Effector CD4-positive, alpha-beta T cell (primary cell): ENCODE results near the gene TCF25.

Experiments
- DNase-seq: peaks from one replicate; pipeline ENCODE4 v3.0.0-alpha.2; 2020

TCF25 gene

DNA sequence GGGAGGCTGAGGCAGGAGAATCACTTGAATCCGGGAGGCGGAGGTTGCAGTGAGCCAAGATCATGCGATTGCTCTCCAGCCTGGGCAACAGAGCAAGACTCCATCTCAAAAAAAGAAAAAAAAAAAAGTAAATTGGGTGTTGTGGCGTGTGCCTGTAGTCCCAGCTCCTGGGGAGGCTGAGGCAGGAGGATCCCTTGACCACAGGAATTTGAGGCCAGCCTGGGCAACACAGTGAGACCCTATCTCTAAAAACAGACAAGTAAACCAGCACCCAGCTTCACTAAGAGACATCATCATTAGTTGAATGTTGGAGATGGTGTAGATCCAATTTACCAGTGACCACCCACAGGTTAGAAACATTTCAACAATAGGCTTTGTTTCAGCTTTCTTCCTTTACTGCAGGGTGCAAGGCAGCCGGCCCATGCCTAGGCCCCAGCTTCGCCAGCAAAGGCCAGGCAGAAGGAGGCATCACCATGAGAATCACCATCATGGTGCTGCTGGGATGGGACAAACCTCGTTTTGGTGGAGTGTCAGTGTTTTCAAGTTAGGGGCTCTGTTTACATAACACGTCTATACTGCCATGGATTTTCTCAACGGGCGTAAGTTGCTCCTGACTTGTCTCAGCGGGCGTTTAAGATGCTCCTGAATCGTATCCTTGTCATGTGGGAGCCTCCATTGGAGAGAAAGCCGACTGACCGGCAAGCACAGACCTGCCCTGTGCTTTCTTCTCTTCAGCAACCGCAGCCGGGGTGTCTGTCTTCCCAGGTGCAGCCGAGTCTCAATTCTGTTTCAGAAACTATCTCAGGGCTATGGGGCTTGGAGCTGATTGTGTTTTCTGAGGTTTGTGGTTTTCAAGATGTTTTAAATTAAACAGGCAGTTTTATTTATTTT, 7.3 kb downstream of the TCF25 start:
- no peak for DNase-seq

DNA sequence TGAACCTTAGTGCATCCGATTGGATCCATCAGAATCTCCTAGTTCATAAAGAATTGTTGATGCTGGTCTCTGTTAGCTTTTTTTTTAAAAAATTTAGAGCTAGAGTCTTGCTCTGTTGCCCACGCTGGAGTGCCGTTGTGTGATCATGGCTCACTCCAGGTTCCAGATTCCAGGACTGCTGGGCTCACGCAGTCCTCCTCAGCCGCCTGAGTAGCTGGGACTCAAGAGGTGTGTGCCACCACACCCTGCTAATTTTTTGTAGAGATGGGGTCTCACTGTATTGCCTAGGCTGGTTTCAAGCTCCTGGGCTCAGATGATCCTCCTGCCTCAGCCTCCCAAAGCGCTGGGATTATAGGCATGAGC, 8.0 kb downstream of the TCF25 start:
- no peak for DNase-seq

DNA sequence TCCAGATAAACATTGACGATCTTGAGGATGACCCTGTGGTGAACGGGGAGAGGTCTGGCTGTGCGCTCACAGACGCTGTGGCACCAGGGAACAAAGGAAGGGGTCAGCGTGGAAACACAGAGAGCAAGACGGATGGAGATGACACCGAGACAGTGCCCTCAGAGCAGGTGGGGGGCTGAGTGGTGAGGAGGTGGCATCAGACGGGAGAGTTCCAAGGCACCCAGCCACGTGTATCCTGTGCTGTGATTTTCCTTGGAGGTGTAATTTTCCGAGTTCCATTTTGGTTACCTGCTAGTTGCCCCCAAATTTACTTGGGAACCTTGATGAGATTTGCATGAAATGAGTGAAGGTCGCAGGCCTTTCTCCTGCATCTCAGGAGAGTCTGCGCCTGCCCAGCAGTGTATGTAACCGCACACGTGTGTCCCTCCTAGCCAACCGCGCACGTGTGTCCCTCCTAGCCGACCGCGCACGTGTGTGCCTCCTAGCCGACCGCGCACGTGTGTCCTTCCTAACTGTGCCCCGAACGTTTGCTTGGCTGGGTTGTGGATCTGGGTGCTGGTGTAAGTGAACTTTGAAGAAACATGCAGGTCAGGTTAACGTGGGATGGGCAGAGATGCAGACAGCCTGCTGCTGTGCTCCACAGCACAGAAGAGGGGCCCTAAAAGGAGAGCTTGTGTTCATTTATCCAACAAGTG, 10.1 kb downstream of the TCF25 start:
- DNase-seq, result no peak

DNA sequence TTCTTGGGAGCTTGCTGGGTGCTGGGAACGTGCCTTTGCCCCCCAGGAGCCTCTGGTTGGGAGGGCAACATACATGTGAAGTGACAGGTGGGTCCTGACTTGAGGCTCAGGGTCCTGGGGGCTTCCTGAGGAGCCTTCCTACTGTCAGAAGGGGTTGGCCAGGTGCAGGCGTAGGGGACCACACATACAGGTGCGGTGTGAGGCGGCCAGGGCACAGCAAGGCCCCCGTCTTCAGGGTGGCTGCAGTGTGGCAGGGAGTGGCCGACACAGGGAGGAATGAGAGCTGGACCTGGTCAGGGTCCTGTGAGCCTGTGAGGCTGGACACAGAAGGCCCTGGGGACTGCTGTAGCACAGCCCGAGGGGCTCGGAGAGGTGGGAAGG, 10.6 kb downstream of the TCF25 start:
- DNase-seq, result no peak

DNA sequence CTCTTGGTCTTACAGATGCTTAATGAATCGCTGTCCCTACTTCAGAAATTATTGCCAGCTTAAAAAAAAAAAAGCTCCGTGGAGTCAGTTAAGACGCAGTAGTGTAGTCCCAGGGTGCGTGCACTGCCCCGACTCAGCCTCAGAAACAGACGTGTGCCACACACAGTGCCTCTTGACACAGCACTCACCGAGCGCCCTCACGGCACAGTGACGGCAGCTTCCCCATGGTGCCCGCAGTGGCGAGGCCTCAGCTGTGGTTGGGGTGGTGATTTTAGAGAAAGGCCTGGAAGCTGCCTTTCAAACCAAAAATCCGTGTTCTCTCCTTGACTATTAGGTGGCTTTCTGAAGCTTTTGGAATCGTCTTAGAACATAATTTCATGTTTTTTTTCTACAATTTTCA, 13.9 kb downstream of the TCF25 start:
- DNase-seq, result no peak

DNA sequence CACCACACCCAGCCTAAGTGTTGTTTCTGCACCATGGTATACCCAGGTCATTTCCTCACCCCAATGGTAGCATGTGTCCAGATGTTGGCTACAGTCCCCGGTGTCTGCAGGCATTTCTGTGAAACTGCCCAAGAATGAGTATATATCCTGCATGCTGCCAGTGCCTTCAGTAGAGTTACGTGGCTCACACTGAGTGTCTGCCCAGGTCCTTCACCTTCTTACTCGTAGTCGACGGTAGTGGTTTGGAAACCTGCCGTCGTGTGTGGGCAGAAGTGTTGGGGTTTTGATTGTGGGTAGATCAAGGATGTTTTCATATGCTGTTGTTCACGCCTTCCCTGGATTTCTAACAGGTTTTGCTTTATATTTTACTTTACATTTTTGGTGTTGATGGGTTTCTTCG, 16.8 kb downstream of the TCF25 start:
- no peak for DNase-seq

DNA sequence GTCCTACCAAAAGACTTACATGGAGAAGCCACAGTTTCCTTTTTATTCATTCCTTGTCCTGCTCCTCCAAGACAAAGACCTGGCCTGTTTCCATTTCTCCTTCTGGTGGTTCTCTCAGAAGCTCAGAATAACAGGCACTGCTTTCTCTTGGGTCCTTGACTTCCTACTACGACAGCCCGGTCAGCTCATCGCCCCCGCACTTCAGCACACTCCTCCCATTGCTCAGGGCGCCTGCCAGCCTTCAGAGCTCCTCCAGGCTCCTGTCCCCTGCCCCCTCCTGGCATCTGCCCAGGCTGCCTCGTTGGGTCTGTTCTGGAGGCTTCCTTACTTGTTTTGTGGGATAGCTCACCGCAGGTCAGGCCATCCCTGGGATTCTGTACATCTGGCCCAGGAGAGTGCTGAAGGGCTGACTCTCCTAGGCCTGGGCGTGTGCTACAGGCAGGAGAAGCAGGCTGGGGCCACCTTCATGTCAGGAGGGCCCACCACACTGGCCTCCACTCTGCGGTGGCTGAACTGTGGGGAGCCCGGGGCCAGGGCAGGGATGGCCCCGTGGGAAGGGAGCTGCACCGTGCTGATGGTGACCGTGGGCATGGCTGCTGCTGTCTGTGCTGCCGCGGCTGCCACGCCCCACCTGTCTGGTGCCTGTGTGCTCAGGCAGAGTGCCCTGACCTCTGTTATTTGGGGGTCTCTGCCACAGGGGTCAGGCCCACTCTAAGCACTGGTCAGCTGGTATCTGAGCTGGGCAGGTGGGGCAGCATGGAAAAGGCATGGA, 17.7 kb downstream of the TCF25 start:
- DNase-seq, result no peak

DNA sequence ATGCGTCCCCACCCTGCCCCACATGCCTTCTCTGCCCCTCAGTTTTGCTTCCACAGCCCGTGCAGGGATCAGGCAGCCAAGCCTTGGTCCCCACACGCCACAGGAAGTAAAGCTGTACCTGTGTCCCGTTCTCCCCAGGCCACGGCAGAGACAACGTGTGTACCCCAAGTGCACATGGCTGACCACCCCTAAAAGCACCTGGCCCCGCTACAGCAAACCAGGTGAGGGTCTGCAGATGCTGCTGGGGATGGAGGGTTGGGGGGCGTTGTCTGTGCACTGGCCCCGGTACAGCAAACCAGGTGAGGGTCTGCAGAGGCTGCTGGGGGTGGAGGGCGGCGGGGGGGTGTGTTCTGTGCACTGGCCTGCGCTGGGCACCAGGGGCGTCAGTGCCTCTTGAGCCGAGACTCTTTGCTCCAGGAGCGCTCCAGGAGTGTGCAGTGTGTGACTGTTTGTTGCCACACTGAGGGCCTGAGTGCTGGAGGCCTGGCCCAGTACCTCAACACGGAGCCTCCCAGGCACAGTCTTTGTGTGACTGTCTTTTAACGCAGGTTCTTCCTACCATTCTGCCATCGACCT, 18.8 kb downstream of the TCF25 start:
- DNase-seq, result no peak

DNA sequence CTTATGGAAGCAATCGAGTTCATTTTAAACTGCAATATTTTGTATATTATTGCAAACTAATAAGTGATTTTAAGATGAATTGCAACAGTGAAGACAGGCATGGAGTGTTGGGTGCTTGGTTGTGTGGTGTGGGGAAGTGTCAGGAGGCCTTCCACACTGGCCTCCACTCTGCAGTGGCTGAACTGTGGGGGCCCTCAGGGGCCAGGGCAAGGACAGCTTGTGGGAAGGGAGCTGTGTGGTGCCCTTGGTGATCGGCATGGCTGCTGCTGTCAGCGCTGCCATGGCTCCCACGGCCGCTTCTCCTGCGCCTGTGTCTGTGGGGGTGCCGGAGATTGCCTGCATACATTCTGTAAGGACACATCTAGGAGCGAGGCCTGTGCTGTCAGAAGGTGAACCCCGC, 19.2 kb downstream of the TCF25 start:
- no peak for DNase-seq

DNA sequence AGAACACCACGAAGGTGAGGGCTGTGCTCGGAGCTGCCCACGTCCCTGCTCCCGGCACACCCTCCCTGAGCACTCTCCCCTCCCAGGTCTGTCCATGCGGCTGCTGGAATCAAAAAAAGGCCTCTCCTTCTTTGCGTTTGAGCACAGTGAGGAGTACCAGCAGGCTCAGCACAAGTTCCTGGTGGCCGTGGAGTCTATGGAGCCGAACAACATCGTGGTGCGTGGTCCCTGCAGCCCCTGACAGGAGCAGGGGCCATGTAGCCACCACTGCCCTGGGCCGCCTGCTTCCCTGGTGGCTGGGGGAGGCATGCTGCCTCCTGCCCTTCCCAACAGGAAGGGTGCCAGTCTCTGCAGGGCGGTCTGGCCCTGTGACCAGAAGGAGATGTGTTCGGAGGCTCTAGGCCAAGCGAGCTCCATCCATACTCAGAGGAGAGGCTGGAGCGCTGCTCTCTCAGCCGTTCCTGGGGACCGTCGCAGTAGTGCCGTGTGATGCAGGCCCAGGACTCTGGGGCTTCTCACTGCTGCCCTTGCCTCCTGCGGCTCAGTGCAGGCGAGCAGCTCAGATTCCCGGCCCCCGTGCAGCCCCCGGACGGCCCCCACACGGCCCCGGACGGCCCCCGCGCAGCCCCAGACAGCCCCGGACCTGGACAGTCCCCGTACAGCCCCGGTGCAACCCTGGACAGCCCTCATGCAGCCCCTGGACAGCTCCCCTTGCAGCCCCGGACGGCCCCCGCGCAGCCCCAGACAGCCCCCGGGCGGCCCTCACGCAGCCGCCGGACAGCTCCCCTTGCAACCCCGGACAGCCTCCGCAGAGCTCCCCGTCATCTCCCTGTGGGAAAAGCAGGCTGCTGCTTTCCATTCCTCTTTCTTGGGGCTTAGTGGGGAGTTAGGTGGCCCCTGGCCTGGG, 20.5 kb downstream of the TCF25 start:
- no peak for DNase-seq

DNA sequence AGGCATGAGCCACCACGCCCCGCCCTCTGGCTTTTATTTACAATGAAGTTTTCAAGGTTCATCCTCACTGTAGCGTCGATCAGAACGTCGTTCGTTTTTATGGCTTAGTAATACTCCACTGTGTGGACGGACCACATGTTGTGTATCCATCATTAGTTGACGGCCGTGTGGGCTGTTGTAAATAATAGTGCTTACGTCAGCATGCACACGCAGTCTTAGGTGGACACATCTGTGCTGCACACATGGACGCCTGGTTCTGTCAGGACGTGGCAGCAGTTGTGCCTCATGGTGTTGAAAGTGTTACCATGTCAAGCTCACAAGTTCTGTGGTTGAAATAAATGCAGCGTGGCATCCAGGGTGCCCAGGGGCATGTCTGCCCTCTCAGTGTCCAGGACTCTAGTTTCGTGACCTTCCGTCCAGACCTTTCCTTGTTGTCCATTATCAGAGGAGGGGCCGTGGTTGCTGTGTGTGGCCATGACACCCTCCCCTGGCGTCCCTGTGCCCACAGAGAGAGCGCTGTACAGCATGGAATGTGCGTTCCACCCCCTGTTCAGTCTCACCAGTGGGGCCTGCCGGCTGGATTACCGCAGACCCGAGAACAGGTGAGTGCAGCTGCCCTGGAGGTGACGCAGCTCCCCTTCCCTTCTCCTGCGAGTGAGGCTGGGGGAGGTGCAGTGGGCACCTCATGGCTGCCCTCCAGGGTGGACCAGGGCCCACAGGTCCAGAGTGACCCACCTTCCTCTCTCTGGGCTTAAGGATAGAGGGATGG, 22.3 kb downstream of the TCF25 start:
- DNase-seq, result no peak

DNA sequence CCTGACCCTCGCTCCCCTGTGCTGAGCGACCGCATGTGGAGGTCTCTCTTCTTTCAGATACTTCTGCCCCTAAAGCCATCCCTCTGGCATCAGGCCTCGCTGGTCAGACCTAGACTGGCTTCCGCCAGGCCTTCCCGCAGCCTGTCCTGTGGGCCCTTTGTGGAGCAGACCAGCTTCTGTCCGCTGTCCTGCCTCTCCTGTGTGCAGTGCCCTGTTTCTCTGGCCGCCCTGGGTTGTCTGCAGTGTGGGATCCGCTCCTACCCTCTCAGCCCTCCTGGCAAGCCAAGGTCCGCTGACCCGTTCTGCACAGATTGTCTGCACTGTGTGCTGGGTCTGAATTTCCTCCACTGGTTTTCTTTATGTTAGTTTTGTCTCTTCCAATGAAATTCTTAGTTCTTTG, 23.8 kb downstream of the TCF25 start:
- no peak for DNase-seq

DNA sequence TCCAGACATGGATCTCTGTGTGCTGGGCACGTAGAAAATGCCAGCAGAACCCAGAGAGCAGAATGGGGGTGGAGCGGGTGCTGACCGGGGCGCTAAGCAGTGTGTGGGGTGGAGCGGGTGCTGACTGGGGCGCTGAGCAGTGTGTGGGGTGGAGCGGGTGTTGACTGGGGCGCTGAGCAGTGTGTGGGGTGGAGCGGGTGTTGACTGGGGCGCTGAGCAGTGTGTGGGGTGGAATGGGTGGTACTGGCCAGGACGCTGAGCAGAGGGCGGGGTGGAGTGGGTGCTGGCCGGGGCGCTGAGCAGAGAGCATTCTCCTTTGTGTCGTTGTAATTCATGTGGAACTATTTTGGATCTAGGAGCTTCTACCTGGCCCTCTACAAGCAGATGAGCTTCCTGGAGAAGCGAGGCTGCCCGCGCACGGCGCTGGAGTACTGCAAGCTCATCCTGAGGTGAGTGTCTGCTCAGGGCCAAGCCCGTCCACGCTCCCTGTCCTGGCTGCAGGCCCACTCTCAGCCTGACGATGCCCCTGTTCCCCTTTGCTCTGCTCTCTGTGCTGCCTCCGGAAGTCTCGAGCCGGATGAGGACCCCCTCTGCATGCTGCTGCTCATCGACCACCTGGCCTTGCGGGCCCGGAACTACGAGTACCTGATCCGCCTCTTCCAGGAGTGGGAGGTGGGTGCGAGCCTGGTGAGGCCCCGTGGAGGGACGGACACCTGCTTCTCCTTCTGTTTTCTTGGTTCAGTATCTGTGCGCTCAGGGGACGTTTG, 25.0 kb downstream of the TCF25 start:
- DNase-seq, result no peak

DNA sequence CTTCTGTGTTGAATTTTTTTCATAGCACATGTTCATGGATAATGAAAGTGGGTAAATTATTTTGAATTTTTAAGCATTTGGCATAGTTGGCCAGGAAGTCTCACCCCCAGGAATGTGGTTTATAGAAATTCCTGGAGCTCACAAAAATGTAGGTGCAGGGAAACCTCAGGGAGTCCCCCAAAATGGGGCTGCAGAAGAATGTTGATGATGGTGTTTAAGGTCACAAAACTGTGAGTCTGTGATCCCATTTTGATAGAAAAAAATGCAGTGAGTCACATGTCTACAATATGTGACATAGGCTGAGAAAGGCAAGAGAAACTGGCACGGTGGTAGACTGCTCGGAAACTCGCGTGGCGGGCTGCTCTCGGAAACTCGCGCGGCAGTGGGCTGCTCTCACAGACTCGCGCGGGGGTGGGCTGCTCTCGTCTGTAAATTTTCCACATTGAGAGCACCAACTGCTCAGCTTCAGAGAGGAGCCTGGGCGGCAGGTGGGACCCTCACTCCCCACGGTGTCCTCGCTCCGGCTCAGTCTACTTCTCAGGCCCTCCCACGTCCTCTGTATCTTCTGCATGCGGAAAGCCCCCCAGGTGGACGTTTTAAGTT, 26.6 kb downstream of the TCF25 start:
- DNase-seq, result no peak

DNA sequence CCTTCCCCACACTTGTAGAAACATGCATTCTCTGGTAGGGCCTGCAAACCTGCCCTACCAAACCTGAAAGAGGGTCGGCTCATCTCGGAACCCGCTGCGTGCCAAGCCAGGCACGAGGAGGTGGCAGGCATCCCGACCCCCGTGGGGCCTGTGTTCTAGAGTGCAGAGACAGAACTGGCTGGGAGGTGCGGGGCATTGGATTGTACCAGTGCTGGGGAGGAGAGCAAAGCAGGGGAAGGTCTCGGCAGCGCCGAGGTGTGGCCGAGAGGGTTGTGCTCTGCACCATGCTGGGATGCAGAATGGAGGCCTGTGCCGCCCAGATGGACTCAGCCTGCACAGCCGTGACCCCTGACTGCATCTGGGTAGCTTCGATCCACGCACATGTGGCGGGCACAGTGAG, 27.5 kb downstream of the TCF25 start:
- DNase-seq, result no peak

DNA sequence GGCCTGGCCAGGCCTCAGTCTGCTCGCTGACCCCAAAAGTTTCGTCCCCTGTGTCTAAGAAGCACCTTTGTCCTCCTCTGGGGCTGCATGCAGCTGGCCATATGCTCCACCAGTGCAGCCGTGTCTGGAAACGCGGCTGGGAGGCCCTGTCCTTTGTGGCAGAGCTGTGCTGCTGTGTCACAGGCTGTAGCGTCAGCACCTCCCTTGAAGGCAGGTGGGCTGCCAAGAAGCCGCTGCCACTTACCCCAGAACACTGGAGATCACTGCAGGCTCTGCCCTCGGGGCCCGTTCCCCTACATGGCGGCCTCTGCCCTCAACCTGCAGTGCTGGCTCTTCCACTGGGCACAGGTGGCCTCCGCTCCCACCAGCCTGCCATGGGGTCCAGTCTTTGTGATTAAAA, 29.6 kb downstream of the TCF25 start:
- no peak for DNase-seq

DNA sequence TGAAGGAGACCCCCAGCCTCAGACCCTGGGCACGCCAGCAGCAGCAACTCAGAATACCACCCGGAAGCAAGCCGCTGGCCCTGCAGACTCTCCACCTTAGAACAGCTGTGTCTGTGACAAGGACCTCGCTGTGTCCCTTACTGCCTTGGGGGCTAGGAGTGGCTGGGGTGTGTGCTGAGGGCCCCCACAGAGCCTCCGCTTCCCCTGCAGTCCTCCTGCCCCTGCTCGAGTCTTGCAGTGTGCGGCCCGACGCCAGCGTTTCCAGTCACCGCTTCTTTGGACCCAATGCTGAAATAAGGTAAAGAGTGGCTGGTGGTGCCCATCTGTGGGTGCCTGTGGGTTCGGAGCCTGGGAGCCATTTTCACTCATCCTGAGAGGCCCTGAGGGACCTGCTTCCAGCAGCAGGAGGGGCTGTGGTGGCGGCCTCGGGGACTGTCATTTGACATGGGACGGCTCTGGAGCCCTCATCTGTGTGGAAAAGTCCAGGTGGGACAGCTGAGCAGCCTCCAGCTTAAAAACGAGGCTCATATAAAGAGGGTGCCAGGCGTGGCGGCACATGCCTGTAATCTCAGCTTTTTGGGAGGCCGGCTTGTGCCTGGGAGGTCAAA, 30.6 kb downstream of the TCF25 start:
- no peak for DNase-seq

DNA sequence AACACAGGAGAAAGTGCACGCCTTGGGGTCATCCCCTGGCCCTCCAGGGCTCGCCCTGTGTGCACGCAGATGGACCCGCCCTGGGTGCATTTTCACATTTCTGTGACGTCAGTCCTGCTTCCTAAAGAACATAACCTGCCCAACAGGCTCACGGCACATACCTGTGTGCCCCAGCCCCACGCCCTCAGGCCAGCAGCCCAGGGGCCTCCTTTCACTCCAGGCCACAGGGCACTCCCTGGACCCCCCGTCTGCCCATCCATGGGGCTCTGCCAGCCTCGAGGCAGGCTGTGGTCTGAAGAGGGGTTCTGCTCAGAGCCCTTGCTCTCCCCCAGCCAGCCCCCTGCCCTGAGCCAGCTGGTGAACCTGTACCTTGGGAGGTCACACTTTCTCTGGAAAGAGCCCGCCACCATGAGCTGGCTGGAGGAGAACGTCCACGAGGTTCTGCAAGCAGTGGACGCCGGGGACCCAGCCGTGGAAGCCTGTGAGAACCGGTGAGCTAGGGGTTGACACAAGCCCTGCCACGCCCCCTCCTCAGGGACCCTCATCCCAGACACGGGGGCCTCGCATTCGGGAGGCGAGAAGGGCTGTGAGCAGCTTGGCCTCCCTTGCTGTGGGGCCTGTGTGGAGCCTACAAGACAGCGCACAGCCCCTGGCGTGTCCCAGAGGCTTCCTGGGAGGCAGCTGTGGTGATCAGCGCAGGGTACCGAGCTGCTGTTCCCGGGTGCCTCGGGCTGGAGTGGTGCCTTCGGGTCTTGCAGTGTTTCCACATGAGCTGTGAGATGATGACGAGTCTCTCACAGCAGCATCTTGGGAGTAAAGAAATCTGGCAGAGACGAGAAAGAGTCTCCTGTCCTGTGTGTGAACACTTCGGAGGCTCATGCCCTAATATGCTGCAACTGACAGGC, 31.5 kb downstream of the TCF25 start:
- no peak for DNase-seq
